Aorta (tissue), 5 donors: ENCODE results near the gene CEBPB. TPM values are rescaled to one million over a fixed set of nuclear protein-coding genes. Genes with fewer than 3 reads are reported as not detected.
"Not testable (repeated sequence)": the region's sequence is repeated elsewhere in the genome, so short reads cannot be mapped to it uniquely, and the experiment has no call there.

Experiments used
- ATAC-seq: fragments of 200-7000 bp; cut with Tn5 transposase; one replicate; pipeline ENCODE4 v1.9.1; 2022; ENCODE audit warnings: moderate library complexity; ENCODE audit not compliant: low FRiP score
- DNase-seq, 2 donors: peaks; one replicate each; pipeline ENCODE4 v3.0.0-alpha.2; 2020
- H3K27ac ChIP-seq, 2 donors: one replicate each; pipeline ENCODE4 v1.5.1; 2013; ENCODE audit warnings: low read length in 2 of 2, mild to moderate bottlenecking in 2 of 2, moderate library complexity in 2 of 2, control low read depth in 1 of 2, inconsistent platforms in 1 of 2, low read depth in 1 of 2
- H3K27me3 ChIP-seq, 2 donors: one replicate each; pipeline ENCODE4 v1.6.1; 2013; ENCODE audit warnings: control low read depth in 1 of 2, low read length in 1 of 2, mild to moderate bottlenecking in 1 of 2, moderate library complexity in 1 of 2; ENCODE audit not compliant: insufficient read depth in 2 of 2, control insufficient read depth in 1 of 2
- H3K36me3 ChIP-seq, 2 donors: one replicate each; pipeline ENCODE4 v1.6.1; 2013; ENCODE audit warnings: control low read depth in 1 of 2, low read length in 1 of 2, mild to moderate bottlenecking in 1 of 2; ENCODE audit not compliant: insufficient read depth in 2 of 2, control insufficient read depth in 1 of 2
- H3K4me1 ChIP-seq, 2 donors: one replicate each; pipeline ENCODE4 v1.6.1; 2013; ENCODE audit warnings: low read length in 2 of 2, control low read depth in 1 of 2, mild to moderate bottlenecking in 1 of 2, moderate library complexity in 1 of 2; ENCODE audit not compliant: insufficient read depth in 2 of 2, control insufficient read depth in 1 of 2
- H3K4me3 ChIP-seq, 2 donors: one replicate each; pipeline ENCODE4 v1.5.1; 2013; ENCODE audit warnings: low read length in 2 of 2, control low read depth in 1 of 2, mild to moderate bottlenecking in 1 of 2
- H3K9me3 ChIP-seq: one replicate; pipeline ENCODE4 v1.6.1; 2013; ENCODE audit warnings: mild to moderate bottlenecking, low read length; ENCODE audit not compliant: control insufficient read depth
- WGBS, 2 donors: extraction: QIAGEN DNeasy Blood & Tissue Kit; methylation state at CpG; one replicate each; pipeline ENCODE4 v1.1.7; 2013; 5-methylcytosine and 5-hydroxymethylcytosine counted together
- intact Hi-C, 2 donors: fragments of 100-400 bp; cut with DNase I; formaldehyde crosslinking; loops; one replicate each; pipeline versions ENCODE4 v1.14.2 to v1.15.0; 2022
- polyA plus RNA-seq, 2 donors: library from polyadenylated mRNA; stranded (reverse); fragments of 200-250 nt; gene quantifications; one replicate each; pipeline ENCODE4 v1.2.3, GENCODE V29; 2013
- total RNA-seq, 2 donors: library from RNA; stranded (reverse); fragmentation: NEBNext Ultra II Directional; extraction: Animal tissue kit (Norgen Biotek cat#: 25700); gene quantifications; one replicate each; pipeline ENCODE4 v1.2.1, GENCODE V29; 2021
- donor health status: healthy with polysubstance abuse.
- donor health status: Bipolar disorder and iron deficiency.
- donor health status: DM: no; HTN: no; CAD: no.
- donor health status: DM: no; HTN: no; CAD: no.
- donor health status: DM: yes; HTN: yes; CAD: no.

CEBPB gene
- total and polyA plus RNA-seq, 4 donors = 15.8 to 141 (median 50.7) TPM

GRCh38 chr20:50146732-50147662 is 43.6 kb upstream of the CEBPB start:
- peak in 1 of 2 donors; percentile 71 for DNase-seq
- H3K27me3 ChIP-seq = no peaks in the 10 kb centered on the region
- no peaks in the 10 kb centered on the region for H3K9me3 ChIP-seq
- peaks cover 0 to 2% of the 10 kb centered on the region in 2 donors for H3K4me1 ChIP-seq
- ATAC-seq = no peak
- no peak overlapping the region for H3K27ac ChIP-seq
- H3K4me3 ChIP-seq = no peak overlapping the region
- H3K36me3 ChIP-seq = no peaks in the 10 kb centered on the region
- intact Hi-C loops = no loop called here
- 69% methylated on average over 17 of the region's 17 CpGs for WGBS, 2 donors

- H3K4me1 ChIP-seq = peaks cover 0 to 4% of the 10 kb centered on the region in 2 donors
These were observed 41.0 kb upstream of the CEBPB start for GRCh38 chr20:50149481-50150254.

DNA sequence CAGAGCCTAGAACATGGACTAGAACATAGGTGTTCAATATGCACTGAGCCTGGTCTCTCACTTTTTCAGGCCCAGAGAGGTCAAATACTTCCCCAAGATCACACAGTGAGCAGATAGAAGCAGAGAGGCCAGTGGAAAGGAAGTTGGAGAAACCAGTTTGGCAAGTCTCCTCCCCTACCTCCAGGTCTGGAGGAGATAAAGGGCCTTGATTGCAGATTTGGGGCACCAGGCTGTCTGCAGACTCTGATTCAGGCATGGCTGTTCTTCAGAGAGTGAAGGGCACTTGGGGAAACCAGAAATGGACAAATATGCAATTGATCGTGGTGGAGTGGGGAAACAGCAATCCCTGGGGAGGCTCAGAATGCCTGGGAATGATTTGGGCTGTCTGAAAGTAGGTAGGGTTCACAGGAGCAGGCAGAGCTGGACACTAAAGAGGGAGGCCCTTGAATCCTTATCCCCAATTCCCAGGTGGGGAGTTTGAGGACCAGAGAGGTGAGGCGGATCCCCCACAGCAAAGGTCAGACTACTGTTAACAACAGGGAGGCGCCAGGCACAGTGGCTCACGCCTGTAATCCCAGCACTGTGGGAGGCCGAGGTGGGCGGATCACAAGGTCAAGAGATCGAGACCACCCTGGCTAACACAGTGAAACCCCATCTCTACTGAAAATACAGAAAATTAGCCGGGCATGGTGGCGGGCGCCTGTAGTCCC is 39.4 kb upstream of the CEBPB start:
- 87 to 88% methylated on average over 8 to 10 of the region's 10 CpGs for WGBS, 2 donors

More at GRCh38 chr20:50149481-50150254, 41.0 kb upstream of the CEBPB start:
- no peak for DNase-seq
- no peak overlapping the region for H3K27ac ChIP-seq
- H3K36me3 ChIP-seq = no peaks in the 10 kb centered on the region
- no peak overlapping the region for H3K4me3 ChIP-seq
- no peaks in the 10 kb centered on the region for H3K9me3 ChIP-seq
- intact Hi-C loops = no loop called here
- no peak for ATAC-seq
- H3K27me3 ChIP-seq = no peaks in the 10 kb centered on the region
- 81 to 82% methylated on average over 16 of the region's 16 CpGs for WGBS, 2 donors

DNA sequence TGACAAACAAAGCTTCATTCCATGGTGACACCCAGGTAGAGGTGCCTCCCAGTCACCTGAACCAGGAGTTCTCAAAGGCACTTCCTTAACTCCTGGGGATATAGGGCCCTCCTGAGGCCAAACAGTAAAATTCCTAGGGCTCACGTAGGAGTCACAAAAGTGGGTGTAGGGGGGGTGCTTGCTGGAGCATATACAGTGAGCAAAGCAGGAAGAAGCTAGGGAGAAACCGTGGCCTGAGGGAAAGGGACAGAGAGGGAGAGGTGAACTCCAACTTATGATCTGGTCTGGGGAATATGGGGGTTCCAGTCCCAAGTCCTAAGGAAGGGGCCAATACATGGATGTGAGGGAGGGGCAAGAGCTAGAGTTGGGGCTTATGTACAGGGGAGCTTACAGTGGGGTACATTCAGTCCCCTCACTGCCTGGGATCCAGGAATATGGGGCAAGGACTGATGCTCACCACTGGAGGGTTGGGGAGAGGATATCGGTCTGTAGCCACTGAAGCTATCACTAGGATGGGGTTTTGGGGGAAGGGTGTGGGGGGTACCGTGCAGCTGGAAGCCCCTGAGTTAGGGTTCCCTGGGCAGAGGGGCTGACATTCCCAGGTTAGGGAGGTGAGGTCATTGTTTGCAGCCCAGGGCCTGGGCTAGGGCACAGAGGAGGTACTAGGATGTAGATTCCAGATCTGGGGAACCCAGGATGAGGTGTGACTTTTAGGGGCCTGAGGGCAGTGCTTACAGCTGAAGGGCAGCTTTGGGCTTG is 38.1 kb upstream of the CEBPB start:
- Histone ChIP-seq H3K4me1 (peaks cover 0 to 4% of the 10 kb centered on the region in 2 donors), H3K9me3 (no peaks in the 10 kb centered on the region), H3K4me3 (peak overlapping the region; percentile 64 to 86), H3K27ac (no peak overlapping the region), H3K27me3 (no peaks in the 10 kb centered on the region), H3K36me3 (no peaks in the 10 kb centered on the region)
- 14 to 20% methylated on average over 4 of the region's 4 CpGs for WGBS, 2 donors
- intact Hi-C loops = no loop called here
- no peak for ATAC-seq
- DNase-seq = no peak

More for the DNA sequence above, 39.4 kb upstream of the CEBPB start:
- DNase-seq = no peak
- Histone ChIP-seq H3K36me3 (no peaks in the 10 kb centered on the region), H3K27me3 (no peaks in the 10 kb centered on the region), H3K9me3 (no peaks in the 10 kb centered on the region), H3K27ac (no peak overlapping the region), H3K4me3 (no peak overlapping the region), H3K4me1 (peaks cover 0 to 4% of the 10 kb centered on the region in 2 donors)
- ATAC-seq = no peak
- intact Hi-C loops = no loop called here

DNA sequence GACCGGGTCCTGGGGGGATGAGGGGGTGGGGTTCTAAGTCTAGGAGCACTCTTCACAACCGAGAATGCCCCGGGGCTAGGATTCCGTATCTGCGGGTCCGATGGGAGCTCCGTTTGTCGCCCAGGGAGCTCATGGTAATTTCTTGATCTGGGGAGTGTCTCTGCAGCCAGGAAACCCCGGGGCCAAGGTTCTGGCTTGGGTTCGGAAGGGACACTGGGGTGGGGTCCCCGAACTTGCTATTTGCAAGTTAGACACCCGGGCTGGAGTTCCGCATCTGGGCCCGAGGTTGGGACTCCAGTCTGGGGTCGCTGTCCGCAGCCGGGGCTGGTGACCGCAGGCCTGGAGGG is 37.5 kb upstream of the CEBPB start:
- ATAC-seq (no peak), DNase-seq (no peak)
- Histone ChIP-seq H3K36me3 (no peaks in the 10 kb centered on the region), H3K9me3 (no peaks in the 10 kb centered on the region), H3K4me3 (peak overlapping the region; percentile 64 to 86), H3K27ac (peak overlapping the region in 1 of 2 donors; percentile 15), H3K4me1 (peaks cover 0 to 4% of the 10 kb centered on the region in 2 donors), H3K27me3 (no peaks in the 10 kb centered on the region)
- intact Hi-C loops = no loop called here
- WGBS, 2 donors = 0% methylated on average over 17 to 18 of the region's 18 CpGs

DNA sequence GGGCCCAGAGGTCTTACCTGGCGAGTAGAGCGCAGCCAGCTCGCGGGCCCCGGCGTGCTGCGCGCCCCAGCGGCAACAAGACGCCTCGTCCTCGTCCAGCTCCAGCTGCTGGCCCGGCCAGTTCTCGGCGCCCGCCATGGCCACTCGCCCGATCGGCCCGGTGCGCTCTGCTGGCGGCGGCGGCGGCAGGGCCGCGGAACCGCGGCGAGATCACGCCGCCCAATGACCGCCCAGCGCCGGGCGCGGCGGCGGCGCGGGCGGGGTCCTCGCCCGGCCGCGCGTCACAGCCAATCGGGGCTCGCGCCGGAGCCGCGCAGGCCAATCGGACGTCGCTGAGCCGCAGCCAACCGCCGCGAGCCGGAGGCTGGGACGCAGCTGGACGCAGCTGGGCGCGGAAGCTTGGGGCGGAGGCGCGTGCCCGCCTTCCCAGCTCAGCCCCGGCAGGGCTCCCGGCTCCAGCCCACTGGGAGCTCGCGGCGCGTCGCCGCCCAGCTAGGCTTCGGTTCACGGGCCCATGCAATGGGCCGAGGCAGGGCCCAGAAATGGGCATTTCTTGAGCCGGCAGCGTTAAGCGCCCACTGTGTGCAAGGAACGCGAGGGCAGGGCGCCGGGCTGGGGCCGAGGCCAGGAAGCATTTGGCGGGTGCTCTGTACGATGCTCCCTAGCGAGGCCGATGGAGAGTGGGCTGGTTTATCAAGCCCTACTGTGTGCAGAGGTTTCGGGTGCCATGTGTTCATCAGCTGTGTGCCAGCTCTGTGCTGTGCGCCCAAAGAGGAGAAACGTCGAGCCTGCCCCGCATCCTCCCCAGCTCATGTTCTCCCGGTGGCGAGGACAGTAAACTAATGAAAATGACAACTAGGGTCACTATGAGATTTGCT is 36.9 kb upstream of the CEBPB start, which contains the start of gene PEDS1:
Gene PEDS1 (minus strand): TSS at position 224 of the 878 bp plus-strand sequence. CDS start 86 bp downstream, at position 138.
- intact Hi-C loops = no loop called here
- Histone ChIP-seq H3K27me3 (no peaks in the 10 kb centered on the region), H3K27ac (peak within 1 kb of the TSS in 1 of 2 donors; percentile 15), H3K4me1 (peaks cover 0 to 4% of the 10 kb centered on the region in 2 donors), H3K9me3 (no peaks in the 10 kb centered on the region), H3K4me3 (peak within 1 kb of the TSS; percentile 64 to 86), H3K36me3 (no peaks in the 10 kb centered on the region)
- 1 to 2% methylated on average over 56 to 99 of the region's 99 CpGs for WGBS, 2 donors
- DNase-seq = peak; percentile 96 to 97
- ATAC-seq = peak; percentile 96

DNA sequence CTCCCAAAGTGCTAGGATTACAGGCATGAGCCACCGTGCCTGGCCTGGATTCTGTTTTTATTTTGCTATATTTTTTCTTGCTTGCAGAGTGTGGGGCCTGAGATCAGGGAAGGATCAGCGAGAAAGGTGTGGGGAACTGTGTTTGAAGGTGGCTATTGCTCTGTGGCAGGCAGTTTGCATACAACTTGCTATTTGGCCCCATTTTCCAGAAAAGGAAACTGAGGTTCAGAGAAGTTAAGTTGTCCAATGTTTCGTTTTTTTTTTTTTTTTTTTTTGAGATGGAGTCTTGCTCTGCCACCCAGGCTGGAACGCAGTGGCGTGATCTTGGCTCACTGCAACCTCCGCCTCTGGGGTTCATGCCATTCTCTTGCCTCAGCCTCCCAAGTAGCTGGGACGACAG is 29.1 kb upstream of the CEBPB start:
- H3K36me3 ChIP-seq, H3K9me3 ChIP-seq, H3K27ac ChIP-seq, intact Hi-C loops, ATAC-seq, H3K4me1 ChIP-seq, DNase-seq, H3K4me3 ChIP-seq, H3K27me3 ChIP-seq: not testable (repeated sequence)
- 91 to 93% methylated on average over 6 to 7 of the region's 7 CpGs for WGBS, 2 donors
